K562 (cell line): ENCODE data around the gene STARD6. TPM values are rescaled to one million over a fixed set of nuclear protein-coding genes. Genes with fewer than 3 reads are reported as not detected.

Source experiments
- polyA plus RNA-seq, 8 experiments: library from polyadenylated mRNA; depleted of rRNA in 4 of 8; stranded (reverse) in 5 of 8; unstranded in 3 of 8; fragments of >200 nt; fragmentation: Nextera tagmentation in 2 of 8; fragmentation: Illumina TruSeq in 1 of 8; extraction: Ambion mirVana in 2 of 8; extraction: Trizol in 1 of 8; gene quantifications; 2 replicates each; pipeline versions ENCODE4 v1.2.1 to v1.2.3, GENCODE V29; 2011 to 2014; ENCODE audit warnings: inconsistent platforms in 1 of 8, missing spikeins in 1 of 8
- small RNA-seq: library from RNA; depleted of rRNA; stranded (forward); fragments of <200 nt; gene quantifications from one replicate; pipeline ENCODE3, GENCODE V24; 2014
- total RNA-seq, 7 experiments: library from RNA; depleted of rRNA in 6 of 7; stranded (reverse); fragments of >200 nt in 6 of 7; fragmentation: Illumina TruSeq in 2 of 7; extraction: Trizol in 2 of 7; gene quantifications; 2 replicates each; pipeline versions ENCODE4 v1.2.1 to v1.2.3, GENCODE V29; 2011 to 2021; ENCODE audit warnings: low replicate concordance in 1 of 7

The STARD6 gene
- total and polyA plus RNA-seq, 9 of the 15 experiments (the other 6 are each of a cell fraction or from before 2014, with no cell fraction given) = 0.11 to 0.15 TPM; not detected in 7

Small RNAs within 50 kb of the gene (small RNA-seq; reads per million reads assigned to genes)
- gene SNRPGP2 = 0.48 reads per million, percentile 21 among the genes with 10 or more reads in this experiment

Other genes with a start within 250 kb of the STARD6 start
- 9.1 and 10.5 TPM in 2 replicates for gene MBD2, start 133.2 kb downstream of the STARD6 start, total RNA-seq (2014; rRNA removed)
- gene MBD2, start 133.2 kb downstream of the STARD6 start, total RNA-seq (2014; rRNA removed; fragmentation: Illumina TruSeq; extraction: Trizol) = 30.0 and 30.8 TPM in 2 replicates
- gene MBD2, start 133.2 kb downstream of the STARD6 start, total RNA-seq (2015; rRNA removed; fragmentation: Illumina TruSeq; extraction: Trizol) = 13.4 and 13.9 TPM in 2 replicates
- gene MBD2, start 133.2 kb downstream of the STARD6 start, total RNA-seq (2021) = 38.6 and 40.2 TPM in 2 replicates
- gene MBD2, start 133.2 kb downstream of the STARD6 start, polyA plus RNA-seq (2011; rRNA removed) = 23.9 and 31.0 TPM in 2 replicates
- gene MBD2, start 133.2 kb downstream of the STARD6 start, polyA plus RNA-seq (2014; fragmentation: Illumina TruSeq; extraction: Trizol) = 16.2 and 21.7 TPM in 2 replicates
- 1 to 10 TPM; 4.4 to 5.0 TPM for gene MBD2, start 133.2 kb downstream of the STARD6 start, polyA plus RNA-seq (2014; fragmentation: Nextera tagmentation; extraction: Ambion mirVana)
- 10.3 and 13.7 TPM in 2 replicates for gene MBD2, start 133.2 kb downstream of the STARD6 start, polyA plus RNA-seq (2014; rRNA removed)
- 4.4 and 6.0 TPM in 2 replicates for gene POLI, start 88.3 kb downstream of the STARD6 start, total RNA-seq (2014; rRNA removed)
- gene POLI, start 88.3 kb downstream of the STARD6 start, total RNA-seq (2014; rRNA removed; fragmentation: Illumina TruSeq; extraction: Trizol) = 6.6 and 8.4 TPM in 2 replicates
- 5.1 and 7.2 TPM in 2 replicates for gene POLI, start 88.3 kb downstream of the STARD6 start, total RNA-seq (2015; rRNA removed; fragmentation: Illumina TruSeq; extraction: Trizol)
- 6.5 and 7.0 TPM in 2 replicates for gene POLI, start 88.3 kb downstream of the STARD6 start, total RNA-seq (2021)
- 13.1 and 13.2 TPM in 2 replicates for gene POLI, start 88.3 kb downstream of the STARD6 start, polyA plus RNA-seq (2011; rRNA removed)
- gene POLI, start 88.3 kb downstream of the STARD6 start, polyA plus RNA-seq (2014; fragmentation: Illumina TruSeq; extraction: Trizol) = 5.8 and 6.0 TPM in 2 replicates
- gene POLI, start 88.3 kb downstream of the STARD6 start, polyA plus RNA-seq (2014; fragmentation: Nextera tagmentation; extraction: Ambion mirVana) = 1 to 10 TPM; 3.2 to 4.1 TPM
- gene POLI, start 88.3 kb downstream of the STARD6 start, polyA plus RNA-seq (2014; rRNA removed) = 9.0 and 9.1 TPM in 2 replicates
- gene C18orf54, start within 50 bp of the STARD6 start, total RNA-seq (2014; rRNA removed) = 3.0 and 3.9 TPM in 2 replicates
- gene C18orf54, start within 50 bp of the STARD6 start, total RNA-seq (2014; rRNA removed; fragmentation: Illumina TruSeq; extraction: Trizol) = 5.0 and 5.6 TPM in 2 replicates
- gene C18orf54, start within 50 bp of the STARD6 start, total RNA-seq (2015; rRNA removed; fragmentation: Illumina TruSeq; extraction: Trizol) = 3.8 and 4.3 TPM in 2 replicates
- gene C18orf54, start within 50 bp of the STARD6 start, total RNA-seq (2021) = 8.3 and 8.7 TPM in 2 replicates
- gene C18orf54, start within 50 bp of the STARD6 start, polyA plus RNA-seq (2011; rRNA removed) = 5.0 and 6.3 TPM in 2 replicates
- 5.1 and 6.7 TPM in 2 replicates for gene C18orf54, start within 50 bp of the STARD6 start, polyA plus RNA-seq (2014; fragmentation: Illumina TruSeq; extraction: Trizol)
- gene C18orf54, start within 50 bp of the STARD6 start, polyA plus RNA-seq (2014; fragmentation: Nextera tagmentation; extraction: Ambion mirVana) = 1 to 10 TPM; 3.2 to 3.9 TPM
- gene C18orf54, start within 50 bp of the STARD6 start, polyA plus RNA-seq (2014; rRNA removed) = 2.9 and 3.0 TPM in 2 replicates
- gene DYNAP, start 233.4 kb upstream of the STARD6 start, total RNA-seq (2014; rRNA removed) = not detected in 2 replicates
- not detected in 2 replicates for gene DYNAP, start 233.4 kb upstream of the STARD6 start, total RNA-seq (2014; rRNA removed; fragmentation: Illumina TruSeq; extraction: Trizol)
- gene DYNAP, start 233.4 kb upstream of the STARD6 start, total RNA-seq (2015; rRNA removed; fragmentation: Illumina TruSeq; extraction: Trizol) = not detected in 2 replicates
- gene DYNAP, start 233.4 kb upstream of the STARD6 start, total RNA-seq (2021) = not detected in 2 replicates
- gene DYNAP, start 233.4 kb upstream of the STARD6 start, polyA plus RNA-seq (2011; rRNA removed) = not detected in 2 replicates
- not detected in 2 replicates for gene DYNAP, start 233.4 kb upstream of the STARD6 start, polyA plus RNA-seq (2014; fragmentation: Illumina TruSeq; extraction: Trizol)
- gene DYNAP, start 233.4 kb upstream of the STARD6 start, polyA plus RNA-seq (2014; fragmentation: Nextera tagmentation; extraction: Ambion mirVana) = not detected
- gene DYNAP, start 233.4 kb upstream of the STARD6 start, polyA plus RNA-seq (2014; rRNA removed) = not detected in 2 replicates